ENCODE measurements around the gene LIPI. TPM values are rescaled to one million over a fixed set of nuclear protein-coding genes. Genes with fewer than 3 reads are reported as not detected.

The LIPI gene
- total and polyA plus RNA-seq, 10 of the 15 experiments (the other 5 are each of a cell fraction or from before 2014, with no cell fraction given), result 0.05 to 0.32 (median 0.10) TPM; not detected in 5

DNA sequence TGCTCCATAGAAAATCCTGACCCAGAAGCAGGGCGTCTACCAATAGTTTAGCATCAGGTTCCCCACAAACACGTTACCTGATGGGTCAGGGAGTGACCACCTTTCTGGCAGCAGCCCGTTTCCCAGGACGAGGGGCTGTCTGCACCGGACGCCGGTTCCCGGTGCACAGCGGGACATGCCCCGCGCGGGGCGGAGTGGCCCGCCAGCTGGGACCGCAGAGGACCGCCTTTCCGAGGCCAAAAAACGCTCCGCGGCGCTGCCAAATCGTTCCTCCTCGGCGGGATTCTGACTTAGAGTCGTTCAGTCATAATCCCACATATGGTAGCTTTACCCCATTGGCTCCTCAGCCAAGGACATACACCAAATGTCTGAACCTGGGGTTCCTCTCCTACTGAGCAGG is 126.1 kb downstream of the LIPI start (continued):
- TF ChIP-seq, protein P1, sequence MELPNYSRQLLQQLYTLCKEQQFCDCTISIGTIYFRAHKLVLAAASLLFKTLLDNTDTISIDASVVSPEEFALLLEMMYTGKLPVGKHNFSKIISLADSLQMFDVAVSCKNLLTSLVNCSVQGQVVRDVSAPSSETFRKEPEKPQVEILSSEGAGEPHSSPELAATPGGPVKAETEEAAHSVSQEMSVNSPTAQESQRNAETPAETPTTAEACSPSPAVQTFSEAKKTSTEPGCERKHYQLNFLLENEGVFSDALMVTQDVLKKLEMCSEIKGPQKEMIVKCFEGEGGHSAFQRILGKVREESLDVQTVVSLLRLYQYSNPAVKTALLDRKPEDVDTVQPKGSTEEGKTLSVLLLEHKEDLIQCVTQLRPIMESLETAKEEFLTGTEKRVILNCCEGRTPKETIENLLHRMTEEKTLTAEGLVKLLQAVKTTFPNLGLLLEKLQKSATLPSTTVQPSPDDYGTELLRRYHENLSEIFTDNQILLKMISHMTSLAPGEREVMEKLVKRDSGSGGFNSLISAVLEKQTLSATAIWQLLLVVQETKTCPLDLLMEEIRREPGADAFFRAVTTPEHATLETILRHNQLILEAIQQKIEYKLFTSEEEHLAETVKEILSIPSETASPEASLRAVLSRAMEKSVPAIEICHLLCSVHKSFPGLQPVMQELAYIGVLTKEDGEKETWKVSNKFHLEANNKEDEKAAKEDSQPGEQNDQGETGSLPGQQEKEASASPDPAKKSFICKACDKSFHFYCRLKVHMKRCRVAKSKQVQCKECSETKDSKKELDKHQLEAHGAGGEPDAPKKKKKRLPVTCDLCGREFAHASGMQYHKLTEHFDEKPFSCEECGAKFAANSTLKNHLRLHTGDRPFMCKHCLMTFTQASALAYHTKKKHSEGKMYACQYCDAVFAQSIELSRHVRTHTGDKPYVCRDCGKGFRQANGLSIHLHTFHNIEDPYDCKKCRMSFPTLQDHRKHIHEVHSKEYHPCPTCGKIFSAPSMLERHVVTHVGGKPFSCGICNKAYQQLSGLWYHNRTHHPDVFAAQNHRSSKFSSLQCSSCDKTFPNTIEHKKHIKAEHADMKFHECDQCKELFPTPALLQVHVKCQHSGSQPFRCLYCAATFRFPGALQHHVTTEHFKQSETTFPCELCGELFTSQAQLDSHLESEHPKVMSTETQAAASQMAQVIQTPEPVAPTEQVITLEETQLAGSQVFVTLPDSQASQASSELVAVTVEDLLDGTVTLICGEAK (IDR thresholded peaks at IDR 0.05; ENCODE audit: borderline replicate concordance), result no peak
- TF ChIP-seq TARDBP (IDR thresholded peaks at IDR 0.05; ENCODE audit: borderline replicate concordance) (no peak), ZBED1 (IDR thresholded peaks at IDR 0.05; ENCODE audit: borderline replicate concordance) (no peak), HDAC6 (IDR thresholded peaks at IDR 0.05; ENCODE audit: unreplicated experiment) (no peak), IRF4 (IDR thresholded peaks at IDR 0.05; ENCODE audit: low read depth, low read length) (no peak)
- TF ChIP-seq, protein P2, sequence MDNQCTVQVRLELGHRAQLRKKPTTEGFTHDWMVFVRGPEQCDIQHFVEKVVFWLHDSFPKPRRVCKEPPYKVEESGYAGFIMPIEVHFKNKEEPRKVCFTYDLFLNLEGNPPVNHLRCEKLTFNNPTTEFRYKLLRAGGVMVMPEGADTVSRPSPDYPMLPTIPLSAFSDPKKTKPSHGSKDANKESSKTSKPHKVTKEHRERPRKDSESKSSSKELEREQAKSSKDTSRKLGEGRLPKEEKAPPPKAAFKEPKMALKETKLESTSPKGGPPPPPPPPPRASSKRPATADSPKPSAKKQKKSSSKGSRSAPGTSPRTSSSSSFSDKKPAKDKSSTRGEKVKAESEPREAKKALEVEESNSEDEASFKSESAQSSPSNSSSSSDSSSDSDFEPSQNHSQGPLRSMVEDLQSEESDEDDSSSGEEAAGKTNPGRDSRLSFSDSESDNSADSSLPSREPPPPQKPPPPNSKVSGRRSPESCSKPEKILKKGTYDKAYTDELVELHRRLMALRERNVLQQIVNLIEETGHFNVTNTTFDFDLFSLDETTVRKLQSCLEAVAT (IDR thresholded peaks at IDR 0.05), result no peak
- TF ChIP-seq, protein P3, sequence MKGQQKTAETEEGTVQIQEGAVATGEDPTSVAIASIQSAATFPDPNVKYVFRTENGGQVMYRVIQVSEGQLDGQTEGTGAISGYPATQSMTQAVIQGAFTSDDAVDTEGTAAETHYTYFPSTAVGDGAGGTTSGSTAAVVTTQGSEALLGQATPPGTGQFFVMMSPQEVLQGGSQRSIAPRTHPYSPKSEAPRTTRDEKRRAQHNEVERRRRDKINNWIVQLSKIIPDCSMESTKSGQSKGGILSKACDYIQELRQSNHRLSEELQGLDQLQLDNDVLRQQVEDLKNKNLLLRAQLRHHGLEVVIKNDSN (IDR thresholded peaks at IDR 0.05; ENCODE audit: borderline replicate concordance, extremely low read length, insufficient read depth, low read depth, low read length), result no peak
